CD4-positive, alpha-beta T cell treated with Interleukin-4 for 4 hours (primary cell): Measurements from ENCODE around the gene ACVR1B.
"Not testable (repeated sequence)": the region's sequence is repeated elsewhere in the genome, so short reads cannot be mapped to it uniquely, and the experiment has no call there.

Experiments used
- DNase-seq: peaks from one replicate; pipeline ENCODE4 v3.0.0-alpha.2; 2020

ACVR1B gene

GRCh38 chr12:51972422-51972812, 20.9 kb downstream of the ACVR1B start:
- DNase-seq: no peak

DNA sequence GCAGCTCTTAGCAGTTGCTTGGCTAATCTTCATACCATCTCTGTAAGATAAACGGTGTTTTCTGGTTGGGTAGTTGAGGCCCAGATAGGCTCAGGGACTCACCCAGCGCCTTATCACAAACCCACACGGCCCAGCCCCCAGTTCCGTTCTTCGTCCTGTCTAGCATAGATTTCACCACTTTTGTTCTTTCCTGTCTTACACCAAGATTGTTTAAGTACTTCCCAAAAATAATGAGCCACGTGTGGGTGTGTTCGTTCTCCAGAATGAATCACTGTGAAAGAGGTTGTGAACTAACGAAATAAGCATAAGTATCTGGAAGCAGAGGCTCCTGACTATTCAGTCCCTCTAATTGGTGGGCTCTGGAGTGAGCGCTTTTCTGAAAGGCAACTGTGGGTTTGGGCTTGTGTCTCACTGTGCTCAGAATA, 21.4 kb downstream of the ACVR1B start:
- peak; percentile 59 for DNase-seq

DNA sequence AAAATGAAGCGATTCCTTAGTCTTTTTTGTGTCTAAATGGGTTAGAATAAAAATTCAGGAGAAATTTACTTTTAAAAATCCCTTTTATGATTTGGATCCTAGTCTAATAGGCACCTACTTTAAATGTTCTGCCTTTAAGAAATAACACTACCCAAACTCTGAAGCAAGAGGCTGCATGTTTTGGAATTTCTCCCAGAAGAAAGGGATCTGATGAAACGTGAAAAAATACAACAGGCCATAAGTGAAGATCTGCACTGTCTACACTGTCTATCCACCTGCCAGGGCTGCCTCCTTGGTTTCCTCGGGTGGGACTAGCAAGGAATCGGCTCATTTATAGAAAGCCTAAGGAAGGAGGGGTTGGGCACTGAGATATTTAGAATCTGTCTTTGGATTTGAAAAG, 22.1 kb downstream of the ACVR1B start:
- no peak for DNase-seq

DNA sequence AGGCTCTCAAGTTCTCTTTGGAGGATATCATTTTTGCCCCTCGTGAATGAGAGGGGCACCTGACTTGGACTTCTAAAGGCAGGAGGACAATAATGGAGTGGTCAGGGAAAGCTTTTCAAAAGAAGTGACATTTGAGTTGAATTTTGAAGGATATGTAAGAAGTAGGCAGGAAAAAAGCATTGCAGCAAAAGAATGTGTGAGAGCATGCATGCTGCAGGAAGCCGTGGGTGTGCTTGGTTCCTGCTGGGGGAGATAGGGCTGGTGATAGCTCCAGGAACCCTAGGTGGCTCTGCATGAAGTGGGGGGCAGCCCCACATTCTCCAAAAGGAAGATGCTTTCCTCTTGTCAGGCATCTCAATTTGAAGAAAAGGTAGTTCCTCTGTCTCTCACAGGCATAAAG, 23.1 kb downstream of the ACVR1B start:
- DNase-seq: no peak

DNA sequence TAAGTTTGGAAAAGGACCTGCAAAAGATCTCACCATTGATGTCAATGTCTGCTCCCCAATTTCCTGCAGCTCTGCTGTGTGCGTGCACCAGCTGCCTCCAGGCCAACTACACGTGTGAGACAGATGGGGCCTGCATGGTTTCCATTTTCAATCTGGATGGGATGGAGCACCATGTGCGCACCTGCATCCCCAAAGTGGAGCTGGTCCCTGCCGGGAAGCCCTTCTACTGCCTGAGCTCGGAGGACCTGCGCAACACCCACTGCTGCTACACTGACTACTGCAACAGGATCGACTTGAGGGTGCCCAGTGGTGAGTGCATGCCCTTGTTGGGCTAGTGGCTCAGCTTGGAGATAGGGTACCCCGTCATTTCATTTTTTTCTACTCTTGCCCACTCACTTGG, 23.7 kb downstream of the ACVR1B start:
- no peak for DNase-seq

- no peak for DNase-seq
Measured at GRCh38 chr12:51976376-51977160, 25.1 kb downstream of the ACVR1B start.

GRCh38 chr12:51977320-51977753, 25.8 kb downstream of the ACVR1B start:
- DNase-seq: no peak

- DNase-seq: not testable (repeated sequence)
Measured at GRCh38 chr12:51979306-51979705, 27.8 kb downstream of the ACVR1B start.

- DNase-seq: peak; percentile 70
Measured at GRCh38 chr12:51980051-51980808, 28.7 kb downstream of the ACVR1B start.

- no peak for DNase-seq
Measured at GRCh38 chr12:51980809-51981127, 29.3 kb downstream of the ACVR1B start.

DNA sequence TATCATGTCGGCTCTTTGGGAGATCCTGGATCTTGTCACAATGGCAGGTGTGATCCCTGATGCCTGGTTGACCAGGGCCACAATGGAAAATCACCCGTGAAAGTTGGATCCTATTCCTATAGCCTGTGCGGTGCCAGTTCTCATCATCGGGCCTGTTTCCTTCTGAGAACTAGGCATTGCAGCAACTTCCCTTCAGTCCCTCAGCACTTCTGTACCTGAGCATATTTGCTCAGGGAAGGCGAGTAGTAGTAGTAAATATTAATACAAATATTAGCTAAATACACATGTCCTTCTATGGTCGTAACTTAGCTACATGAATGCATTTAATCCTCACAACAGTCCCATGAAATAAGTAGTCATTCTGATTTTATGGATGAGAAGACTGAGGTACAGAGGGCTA, 33.2 kb downstream of the ACVR1B start:
- DNase-seq: no peak

GRCh38 chr12:51985154-51985835, 33.8 kb downstream of the ACVR1B start:
- DNase-seq: no peak

DNA sequence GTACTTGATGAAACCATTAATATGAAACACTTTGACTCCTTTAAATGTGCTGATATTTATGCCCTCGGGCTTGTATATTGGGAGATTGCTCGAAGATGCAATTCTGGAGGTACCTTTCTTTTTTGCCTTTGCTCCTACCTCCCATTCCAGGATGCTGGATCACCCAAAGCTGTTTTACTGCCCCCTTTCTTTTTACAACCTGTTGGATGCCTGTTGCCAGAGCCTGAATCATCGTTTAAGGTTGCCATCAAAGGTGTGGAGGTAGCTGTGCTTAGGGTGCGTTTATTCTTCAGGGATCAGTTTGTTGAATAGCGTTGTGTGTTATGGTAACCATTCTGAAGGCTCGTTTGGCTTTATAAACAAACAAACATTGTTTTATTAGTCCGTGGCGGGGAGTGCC, 35.3 kb downstream of the ACVR1B start:
- DNase-seq: no peak

GRCh38 chr12:51992246-51992645, 40.7 kb downstream of the ACVR1B start:
- DNase-seq: no peak

GRCh38 chr12:51994539-51994820, 43.0 kb downstream of the ACVR1B start:
- no peak for DNase-seq

GRCh38 chr12:51994959-51995358, 43.5 kb downstream of the ACVR1B start:
- DNase-seq: no peak

DNA sequence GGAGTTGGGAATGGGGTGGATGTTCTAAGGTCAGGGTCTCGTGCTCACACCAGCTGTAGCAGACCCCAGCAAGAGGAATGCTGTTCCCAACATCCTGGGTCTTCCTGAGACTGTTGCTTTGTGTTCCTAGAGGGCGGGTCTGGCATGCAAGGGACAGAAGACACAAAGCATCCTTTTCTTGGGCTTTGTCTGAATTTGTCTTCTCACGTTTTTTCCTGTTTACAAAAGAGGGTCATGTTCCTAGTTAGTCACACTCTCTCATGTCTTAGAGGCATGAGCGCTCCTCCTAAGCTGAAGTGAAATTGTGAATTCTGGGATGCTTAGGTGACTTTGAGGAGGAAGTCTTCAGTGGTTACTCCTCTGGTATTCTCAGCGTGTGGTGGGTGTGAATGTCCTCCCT, 45.6 kb downstream of the ACVR1B start:
- no peak for DNase-seq

- DNase-seq: no peak
Measured at GRCh38 chr12:52003016-52003550, 51.6 kb downstream of the ACVR1B start.

DNA sequence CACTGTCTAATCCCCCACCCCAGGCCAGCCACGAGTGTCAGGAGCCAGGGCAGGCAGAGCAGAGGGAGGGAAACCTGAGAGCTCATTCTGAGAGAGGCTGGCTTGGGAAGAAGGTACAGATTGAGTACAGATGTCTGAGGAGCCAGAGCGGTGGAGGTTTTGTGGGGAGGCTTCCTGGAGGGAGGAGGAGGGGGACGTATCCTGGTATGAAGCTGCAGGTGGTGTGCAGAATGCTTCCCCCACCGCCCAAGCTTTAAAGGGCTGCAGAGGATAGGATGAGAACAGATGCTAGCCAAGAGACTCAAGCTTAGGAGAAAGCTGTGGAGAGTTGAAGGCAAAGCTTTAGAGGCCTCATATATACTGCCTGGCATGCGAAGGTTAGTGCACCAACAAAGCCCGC, 52.1 kb downstream of the ACVR1B start:
- DNase-seq: no peak

DNA sequence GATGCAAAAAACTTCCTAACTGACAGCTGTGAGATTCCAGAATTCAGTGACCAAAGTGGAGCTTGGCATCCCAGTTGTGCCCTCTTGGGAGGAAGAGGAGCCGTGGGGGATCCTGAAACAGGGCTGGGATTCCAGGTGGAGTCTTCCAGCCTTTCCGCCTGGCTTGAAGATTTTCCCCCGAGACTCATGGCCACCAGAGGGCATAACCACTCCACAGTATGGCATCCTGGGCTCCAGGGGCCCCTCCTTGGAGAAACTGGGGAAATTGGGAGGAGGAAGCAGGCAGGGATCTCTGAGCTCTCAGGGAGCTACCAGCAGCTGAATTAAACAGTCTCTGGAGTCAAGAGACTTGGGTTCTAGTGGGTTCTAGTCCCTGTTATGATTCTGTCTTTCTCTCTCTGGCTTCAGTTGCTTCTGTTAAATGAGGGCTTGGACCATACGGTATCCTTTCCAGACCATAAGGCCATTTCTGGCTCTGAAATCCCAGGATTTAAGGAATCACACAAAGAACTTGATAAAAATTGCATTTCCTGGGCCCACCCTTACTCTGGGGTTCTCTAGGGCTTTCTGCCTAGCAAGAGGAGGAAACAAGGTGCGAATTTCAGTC, 52.6 kb downstream of the ACVR1B start:
- DNase-seq: no peak

DNA sequence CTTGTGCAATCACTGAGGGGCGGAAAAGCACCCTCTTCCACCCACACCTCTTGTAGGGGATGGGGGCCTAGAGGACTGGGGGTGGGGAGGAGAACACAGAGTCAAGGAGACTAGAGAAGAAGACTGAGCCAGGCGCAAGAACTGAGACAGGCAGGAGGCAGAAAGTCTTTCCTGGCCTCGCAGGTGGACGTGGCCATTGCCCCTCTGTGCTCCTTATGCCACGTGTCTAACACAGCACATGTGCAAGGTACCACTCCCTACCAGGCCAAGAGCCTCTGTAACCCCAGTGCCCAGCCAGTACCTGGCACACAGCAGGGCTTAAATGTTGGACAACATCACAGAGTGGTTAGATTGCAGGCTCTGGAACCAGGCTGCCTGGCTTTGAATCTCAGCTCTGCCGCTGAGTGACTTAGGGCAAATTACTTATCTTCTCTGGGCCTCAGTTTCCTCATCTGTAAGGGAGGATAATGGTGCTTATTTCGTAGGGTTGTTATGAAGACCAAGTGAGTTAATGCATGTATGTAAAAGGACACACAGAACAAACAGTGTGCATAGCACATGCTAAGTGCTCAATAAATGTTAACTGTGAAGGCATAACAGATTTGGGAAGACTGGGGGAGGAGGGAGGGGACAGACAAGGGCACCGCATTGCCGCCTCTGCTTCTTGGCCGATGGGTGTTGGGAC, 53.9 kb downstream of the ACVR1B start:
- no peak for DNase-seq

GRCh38 chr12:52005903-52006703, 54.6 kb downstream of the ACVR1B start:
- DNase-seq: peak; percentile 26
